GM23338 (cell line): Measurements from ENCODE around the gene PYGB. TPM values are rescaled to one million over a fixed set of nuclear protein-coding genes. Genes with fewer than 3 reads are reported as not detected.

ENCODE experiments used
- ATAC-seq: fragments of 200-7000 bp; cut with Tn5 transposase; 3 replicates; pipeline ENCODE4 v1.9.1; 2020
- DNase-seq: peaks from one replicate; pipeline ENCODE4 v3.0.0-alpha.2; 2015; ENCODE audit warnings: low spot score
- H2AFZ ChIP-seq: fragments of 200-600 bp; sonication (generic); 2 replicates; pipeline ENCODE4 v1.8.0; 2016; ENCODE audit warnings: antibody characterized with exemption, mild to moderate bottlenecking, moderate library complexity
- H3F3A ChIP-seq: fragments of 200-600 bp; sonication (generic); replicated peaks from 2 replicates; pipeline ENCODE4 v1.8.0; 2017; ENCODE audit warnings: antibody characterized with exemption, mixed run types, low read depth
- H3K27ac ChIP-seq: fragments of 200-600 bp; sonication (generic); 2 replicates; pipeline ENCODE4 v1.6.1; 2016; ENCODE audit warnings: low read depth
- H3K27me3 ChIP-seq: fragments of 200-600 bp; sonication (generic); 2 replicates; pipeline ENCODE4 v1.8.0; 2016; ENCODE audit warnings: mild to moderate bottlenecking, mixed run types, moderate library complexity; ENCODE audit not compliant: insufficient read depth
- H3K36me3 ChIP-seq: fragments of 200-600 bp; sonication (generic); 2 replicates; pipeline ENCODE4 v1.8.0; 2016; ENCODE audit warnings: mild to moderate bottlenecking; ENCODE audit not compliant: insufficient read depth
- H3K4me1 ChIP-seq: fragments of 200-600 bp; sonication (generic); 2 replicates; pipeline ENCODE4 v1.8.0; 2016; ENCODE audit warnings: mild to moderate bottlenecking, moderate library complexity; ENCODE audit not compliant: insufficient read depth
- H3K4me2 ChIP-seq: fragments of 200-600 bp; sonication (generic); 2 replicates; pipeline ENCODE4 v1.7.1; 2017; ENCODE audit warnings: mixed run types
- H3K4me3 ChIP-seq: fragments of 200-600 bp; sonication (generic); 2 replicates; pipeline ENCODE4 v1.6.1; 2016; ENCODE audit warnings: mixed run types
- H3K79me2 ChIP-seq: fragments of 200-600 bp; sonication (generic); replicated peaks from 2 replicates; pipeline ENCODE4 v1.8.0; 2017; ENCODE audit warnings: mild to moderate bottlenecking; ENCODE audit not compliant: insufficient read depth
- H3K9me2 ChIP-seq: fragments of 200-600 bp; sonication (generic); 2 replicates; pipeline ENCODE4 v1.8.0; 2017; ENCODE audit not compliant: insufficient read depth
- H4K20me1 ChIP-seq: fragments of 200-600 bp; sonication (generic); replicated peaks from 2 replicates; pipeline ENCODE4 v1.8.0; 2017; ENCODE audit warnings: mild to moderate bottlenecking; ENCODE audit not compliant: insufficient read depth
- H3K27ac Mint-ChIP-seq: 2 replicates; pipeline ENCODE4 v1.8.0; 2020; ENCODE audit warnings: inconsistent platforms, mild to moderate bottlenecking, moderate library complexity, mixed read lengths
- H3K27me3 Mint-ChIP-seq: 3 replicates; pipeline ENCODE4 v1.8.0; 2022; ENCODE audit warnings: low read depth, mild to moderate bottlenecking, moderate library complexity, mixed read lengths, inconsistent platforms; ENCODE audit not compliant: insufficient read depth, poor library complexity
- H3K36me3 Mint-ChIP-seq: 3 replicates; pipeline ENCODE4 v1.8.0; 2021; ENCODE audit warnings: low read depth, mild to moderate bottlenecking, inconsistent platforms, moderate library complexity, mixed read lengths
- H3K4me1 Mint-ChIP-seq: 3 replicates; pipeline ENCODE4 v1.8.0; 2020; ENCODE audit warnings: mild to moderate bottlenecking, inconsistent platforms, mixed read lengths
- H3K4me3 Mint-ChIP-seq: 3 replicates; pipeline ENCODE4 v1.8.0; 2021; ENCODE audit warnings: moderate library complexity, mild to moderate bottlenecking, inconsistent platforms, mixed read lengths
- H3K9me3 Mint-ChIP-seq: 3 replicates; pipeline ENCODE4 v1.8.0; 2020; ENCODE audit warnings: moderate library complexity, mild to moderate bottlenecking, inconsistent platforms, mixed read lengths
- CREB1 ChIP-seq: fragments of 250-450 bp; sonication (Bioruptor Pico); IDR thresholded peaks from 2 replicates; pipeline ENCODE4 v1.5.0; 2020; ENCODE audit warnings: low read depth, mild to moderate bottlenecking, moderate library complexity
- CTCF ChIP-seq, 2 experiments: fragments of 200-600 bp in 1 of 2; sonication (generic) in 1 of 2; conservative IDR thresholded peaks; 2 replicates each; pipeline versions ENCODE4 v1.5.1 to v1.6.1; 2016 to 2017; ENCODE audit warnings: antibody characterized with exemption in 2 of 2, low read depth in 2 of 2, mild to moderate bottlenecking in 2 of 2, moderate library complexity in 1 of 2
- EZH2 ChIP-seq: fragments of 200-600 bp; sonication (generic); IDR thresholded peaks from one replicate; pipeline ENCODE4 v1.8.0; 2017; ENCODE audit warnings: antibody characterized with exemption, mild to moderate bottlenecking, low read depth; ENCODE audit not compliant: unreplicated experiment
- EZH2phosphoT487 ChIP-seq: fragments of 200-600 bp; sonication (generic); IDR thresholded peaks from one replicate; pipeline ENCODE4 v1.8.1; 2018; ENCODE audit warnings: antibody characterized with exemption; ENCODE audit not compliant: unreplicated experiment
- JUNB ChIP-seq: IDR thresholded peaks from one replicate; pipeline ENCODE4 v1.6.1; 2016; ENCODE audit warnings: antibody characterized with exemption; ENCODE audit not compliant: unreplicated experiment
- NANOG ChIP-seq: IDR thresholded peaks from 2 replicates; pipeline ENCODE4 v1.6.1; 2016; ENCODE audit warnings: antibody characterized with exemption, borderline replicate concordance
- POLR2AphosphoS5 ChIP-seq: IDR thresholded peaks from 2 replicates; pipeline ENCODE4 v1.6.1; 2016; ENCODE audit warnings: antibody characterized with exemption, low read depth
- REST ChIP-seq: IDR thresholded peaks from one replicate; pipeline ENCODE4 v1.6.1; 2018; ENCODE audit warnings: antibody characterized with exemption; ENCODE audit not compliant: unreplicated experiment
- STAT1 ChIP-seq: IDR thresholded peaks from one replicate; pipeline ENCODE4 v1.6.1; 2016; ENCODE audit warnings: antibody characterized with exemption; ENCODE audit not compliant: unreplicated experiment
- ZNF114 ChIP-seq: fragments of 250-450 bp; sonication (Bioruptor Pico); IDR thresholded peaks from 2 replicates; pipeline ENCODE4 v1.5.0; 2020; ENCODE audit warnings: mild to moderate bottlenecking, moderate library complexity
- ZNF331 ChIP-seq: fragments of 250-450 bp; sonication (Bioruptor Pico); IDR thresholded peaks from 2 replicates; pipeline ENCODE4 v1.5.0; 2020; ENCODE audit warnings: low read depth, mild to moderate bottlenecking, moderate library complexity
- polyA plus RNA-seq: library from polyadenylated mRNA; unstranded; fragments of >200 nt; fragmentation: Nextera tagmentation; extraction: Ambion mirVana; gene quantifications from 2 replicates; pipeline ENCODE4 v1.2.1, GENCODE V29; 2016
- total RNA-seq: library from RNA; depleted of rRNA; stranded (reverse); fragments of >200 nt; shearing (Covaris generic); gene quantifications from 2 replicates; pipeline ENCODE4 v1.2.3, GENCODE V29; 2014

The PYGB gene
- total and polyA plus RNA-seq, 2 experiments from 2014 or later = 15.6 to 64.0 TPM

- no peak for TF ChIP-seq CTCF (conservative IDR thresholded peaks at IDR 0.05; ENCODE audit: low read depth in 2 of 2)
- no peak for TF ChIP-seq POLR2AphosphoS5
- no peak for TF ChIP-seq JUNB
- TF ChIP-seq ZNF114 (CRISPR knock-in tag) = no peak
- TF ChIP-seq REST = no peak
Measured at GRCh38 chr20:25280051-25280573, 32.2 kb downstream of the PYGB start (continued).

GRCh38 chr20:25280574-25281535, 33.0 kb downstream of the PYGB start:
- no peak overlapping the region for H3K27ac Mint-ChIP-seq
- no peaks in the 10 kb centered on the region for H3F3A ChIP-seq
- H3K4me2 ChIP-seq = no peak overlapping the region
- H3K27me3 Mint-ChIP-seq = peaks cover 10% of the 10 kb centered on the region
- no peak overlapping the region for H2AFZ ChIP-seq
- H3K27me3 ChIP-seq = no peaks in the 10 kb centered on the region
- H3K79me2 ChIP-seq = no peaks in the 10 kb centered on the region
- peaks cover 2% of the 10 kb centered on the region; the same call in 1 of the 2 replicates for H3K36me3 ChIP-seq
- H3K27ac ChIP-seq = no peak overlapping the region
- DNase-seq (no peak), ATAC-seq (no peak)
- H3K4me3 Mint-ChIP-seq = no peak overlapping the region
- H3K36me3 Mint-ChIP-seq = peaks cover 41% of the 10 kb centered on the region
- no peaks in the 10 kb centered on the region for H3K9me3 Mint-ChIP-seq
- H3K4me3 ChIP-seq = no peak overlapping the region
- H4K20me1 ChIP-seq = no peaks in the 10 kb centered on the region
- H3K4me1 Mint-ChIP-seq = peaks cover 8% of the 10 kb centered on the region; the same call in 2 of the 3 replicates
- H3K4me1 ChIP-seq = no peaks in the 10 kb centered on the region
- no peaks in the 10 kb centered on the region for H3K9me2 ChIP-seq
- TF ChIP-seq ZNF114 (CRISPR knock-in tag) = no peak
- TF ChIP-seq REST = no peak
- TF ChIP-seq EZH2 = no peak
- no peak for TF ChIP-seq NANOG
- TF ChIP-seq CTCF (conservative IDR thresholded peaks at IDR 0.05; ENCODE audit: low read depth in 2 of 2) = no peak
- no peak for TF ChIP-seq STAT1
- no peak for TF ChIP-seq CREB1 (CRISPR knock-in tag)
- TF ChIP-seq JUNB = no peak
- no peak for TF ChIP-seq ZNF331 (CRISPR knock-in tag)
- TF ChIP-seq EZH2phosphoT487 = no peak
